NCI-H82 treated with DMSO at 0.1 percent for 48 hours (cell line): ENCODE data around the gene GPLD1.
"Not testable (repeated sequence)": the region's sequence is repeated elsewhere in the genome, so short reads cannot be mapped to it uniquely, and the experiment has no call there.

Experiments used
- DNase-seq: peaks from one replicate; lab custom pipeline; 2025; ENCODE audit not compliant: unreplicated experiment; lab: John Stamatoyannopoulos, UW

Gene GPLD1

GRCh38 chr6:24489470-24489869 is at the start of gene GPLD1:
Gene GPLD1, minus strand, starts transcription at chr6:24489578. Its CDS starts 67 bp downstream, at chr6:24489511.
- no peak for DNase-seq

- DNase-seq = no peak
These were observed 48.5 kb upstream of the GPLD1 start for GRCh38 chr6:24537771-24538385.

- no peak for DNase-seq
These were observed 47.8 kb upstream of the GPLD1 start for GRCh38 chr6:24537082-24537699.

GRCh38 chr6:24536466-24536865 is 47.1 kb upstream of the GPLD1 start:
- DNase-seq = no peak

- no peak for DNase-seq
These were observed 45.8 kb upstream of the GPLD1 start for GRCh38 chr6:24535210-24535609.

- DNase-seq = no peak
These were observed 45.0 kb upstream of the GPLD1 start for GRCh38 chr6:24534329-24534728.

- DNase-seq = no peak
These were observed 40.6 kb upstream of the GPLD1 start for GRCh38 chr6:24529985-24530384.

- no peak for DNase-seq
These were observed 35.4 kb upstream of the GPLD1 start for GRCh38 chr6:24524805-24525204.

GRCh38 chr6:24524329-24524728 is 35.0 kb upstream of the GPLD1 start:
- no peak for DNase-seq

GRCh38 chr6:24522228-24523176 is 33.1 kb upstream of the GPLD1 start:
- DNase-seq = no peak

GRCh38 chr6:24520929-24521546 is 31.7 kb upstream of the GPLD1 start:
- no peak for DNase-seq

- no peak for DNase-seq
These were observed 28.5 kb upstream of the GPLD1 start for GRCh38 chr6:24517659-24518543.

- DNase-seq = no peak
These were observed 24.2 kb upstream of the GPLD1 start for GRCh38 chr6:24513602-24514001.

GRCh38 chr6:24511976-24512375 is 22.6 kb upstream of the GPLD1 start:
- DNase-seq = not testable (repeated sequence)

GRCh38 chr6:24506814-24507520 is 17.6 kb upstream of the GPLD1 start:
- DNase-seq = no peak

- DNase-seq = no peak
These were observed 15.5 kb upstream of the GPLD1 start for GRCh38 chr6:24504649-24505586.

GRCh38 chr6:24504287-24504648 is 14.9 kb upstream of the GPLD1 start:
- DNase-seq = no peak

- DNase-seq = no peak
These were observed 12.5 kb upstream of the GPLD1 start for GRCh38 chr6:24501914-24502313.

GRCh38 chr6:24501374-24501773 is 12.0 kb upstream of the GPLD1 start:
- no peak for DNase-seq
